BLaER1 treated with 17β-estradiol and CSF1 and Interleukin-3, amounts not matched to agents 10 nM and 100 nM (cell line): ENCODE measurements around the gene AFF1.

Experiments
- H3K27ac ChIP-seq, 11 experiments: shearing (Covaris generic); formaldehyde crosslinking; 2 replicates each; pipeline ENCODE4 v1.8.1; 2022
- H3K27me3 ChIP-seq, 11 experiments: shearing (Covaris generic); formaldehyde crosslinking; 2 replicates each; pipeline ENCODE4 v1.8.1; 2022
- H3K36me3 ChIP-seq, 11 experiments: shearing (Covaris generic); formaldehyde crosslinking; 2 replicates each; pipeline ENCODE4 v1.8.1; 2022
- H3K4me1 ChIP-seq, 10 experiments: shearing (Covaris generic); formaldehyde crosslinking; 2 replicates each; pipeline ENCODE4 v1.8.1; 2022
- H3K4me2 ChIP-seq, 11 experiments: shearing (Covaris generic); formaldehyde crosslinking; 2 replicates each; pipeline ENCODE4 v1.8.1; 2022
- H3K4me3 ChIP-seq, 10 experiments: shearing (Covaris generic); formaldehyde crosslinking; 2 replicates each; pipeline ENCODE4 v1.8.1; 2022
- H3K9ac ChIP-seq, 11 experiments: shearing (Covaris generic); formaldehyde crosslinking; 2 replicates each; pipeline ENCODE4 v1.8.1; 2022
- H3K9me3 ChIP-seq, 11 experiments: shearing (Covaris generic); formaldehyde crosslinking; replicated peaks in 1 of 11; 2 replicates each; pipeline ENCODE4 v1.8.1; 2022
- H4K20me1 ChIP-seq, 11 experiments: shearing (Covaris generic); formaldehyde crosslinking; 2 replicates each; pipeline ENCODE4 v1.8.1; 2022
- Cebpa-rat ChIP-seq, 11 experiments: shearing (Covaris generic); IDR thresholded peaks; 2 replicates each; pipeline ENCODE4 v1.8.1; 2022

The AFF1 gene

DNA sequence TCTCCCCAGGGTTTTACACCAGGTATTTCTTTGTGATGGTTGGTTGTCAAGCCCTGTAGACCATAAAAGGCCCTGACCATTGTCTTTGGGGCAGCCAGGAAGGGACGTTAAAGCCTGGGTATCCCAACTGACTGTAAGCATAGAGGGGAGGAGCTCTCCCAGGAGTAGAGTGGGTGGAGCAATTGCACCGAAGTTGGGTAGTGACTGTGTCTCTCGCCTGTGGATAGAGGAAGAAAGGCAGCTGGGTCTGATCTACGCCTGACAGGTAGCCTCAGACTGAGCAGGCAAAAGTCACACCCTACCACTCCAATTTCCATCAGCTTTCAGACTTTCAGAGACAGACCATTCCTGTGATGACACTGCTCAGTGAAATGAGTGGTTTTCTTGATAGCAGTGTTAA, 162.3 kb downstream of the AFF1 start:
- peak overlapping the region in 1 of 11 experiments; percentile 4; a peak in 1 of 22 replicates for H3K4me2 ChIP-seq
- no peaks in the 10 kb centered on the region for H3K27me3 ChIP-seq
- peaks cover 14 to 37% (median 21%) of the 10 kb centered on the region in 10 experiments for H3K4me1 ChIP-seq
- peak overlapping the region in 5 of 11 experiments; percentile 3 to 26 (median 11); a peak in 2 of 22 replicates for H3K27ac ChIP-seq
- TF ChIP-seq Cebpa-rat (IDR thresholded peaks at IDR 0.05): no peak
- no peak overlapping the region for H3K9ac ChIP-seq
- no peaks in the 10 kb centered on the region for H3K9me3 ChIP-seq
- H4K20me1 ChIP-seq: peaks cover 15 to 100% (median 61%) of the 10 kb centered on the region in 11 experiments; a peak in 21 of 22 replicates
- no peak overlapping the region for H3K4me3 ChIP-seq
- peaks cover 73 to 99% (median 90%) of the 10 kb centered on the region in 11 experiments for H3K36me3 ChIP-seq

DNA sequence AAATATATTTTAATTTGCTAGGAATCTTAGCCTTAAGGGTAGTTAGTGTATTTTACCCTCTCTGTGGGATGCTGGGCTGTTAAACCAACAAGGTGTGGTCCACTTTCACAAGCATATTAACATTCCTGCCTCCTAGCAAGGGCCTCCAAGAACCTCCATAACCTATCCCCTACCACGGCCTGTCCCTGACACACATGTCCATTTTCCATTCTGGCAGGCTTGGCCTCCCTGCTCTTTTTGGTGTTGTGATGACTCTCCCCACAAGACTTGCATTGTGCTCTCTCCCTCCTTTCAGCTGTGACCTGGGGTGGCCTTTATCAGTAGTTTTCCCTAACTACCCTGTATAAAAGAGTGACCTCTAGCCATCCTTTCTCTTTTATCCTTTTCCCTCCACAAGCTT, 165.4 kb downstream of the AFF1 start:
- Histone ChIP-seq H3K27ac (no peak overlapping the region), H4K20me1 (peaks cover 7 to 100% (median 48%) of the 10 kb centered on the region in 11 experiments; a peak in 19 of 22 replicates), H3K4me2 (no peak overlapping the region), H3K4me3 (no peak overlapping the region), H3K9me3 (no peaks in the 10 kb centered on the region), H3K36me3 (peaks cover 60 to 100% (median 84%) of the 10 kb centered on the region in 11 experiments), H3K9ac (no peak overlapping the region), H3K27me3 (no peaks in the 10 kb centered on the region), H3K4me1 (peaks cover 8 to 52% (median 19%) of the 10 kb centered on the region in 10 experiments; a peak in 16 of 20 replicates)
- TF ChIP-seq Cebpa-rat (IDR thresholded peaks at IDR 0.05): no peak

DNA sequence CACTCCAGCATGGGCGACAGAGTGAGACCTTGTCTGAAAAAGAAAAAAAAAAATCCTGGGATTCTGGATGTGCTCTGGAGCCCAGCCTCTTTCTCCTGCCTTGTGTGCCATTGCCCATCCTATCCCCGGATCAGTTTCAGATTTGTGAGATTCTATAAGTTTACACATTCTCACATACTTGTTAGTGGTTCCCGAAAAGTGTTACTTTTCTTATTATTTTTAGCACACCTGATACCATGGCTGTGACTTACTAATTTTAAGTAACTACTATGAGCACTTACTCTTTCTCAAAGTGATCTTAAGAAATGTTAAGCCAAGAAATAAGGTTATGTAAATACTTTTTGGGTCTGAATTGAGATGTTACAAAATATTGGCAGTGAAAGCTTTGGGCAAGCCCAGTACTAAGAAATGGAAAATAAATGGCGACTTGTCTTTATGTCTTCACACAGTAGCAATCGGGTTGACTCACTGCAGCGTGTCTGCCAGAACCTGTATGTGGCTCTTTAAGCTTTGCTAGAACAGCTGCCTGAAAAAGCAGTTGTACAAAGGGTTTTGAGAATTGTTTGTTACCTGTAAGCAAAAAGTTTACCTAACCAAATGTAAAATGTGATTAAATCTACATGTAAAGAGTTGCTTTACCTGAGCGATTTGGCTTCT, 166.9 kb downstream of the AFF1 start:
- Histone ChIP-seq H3K9me3 (no peaks in the 10 kb centered on the region), H4K20me1 (peaks cover 0 to 100% (median 36%) of the 10 kb centered on the region in 11 experiments; a peak in 19 of 22 replicates), H3K9ac (no peak overlapping the region), H3K27me3 (no peaks in the 10 kb centered on the region), H3K27ac (no peak overlapping the region), H3K4me2 (no peak overlapping the region), H3K4me3 (no peak overlapping the region), H3K36me3 (peaks cover 60 to 100% (median 85%) of the 10 kb centered on the region in 11 experiments), H3K4me1 (peaks cover 8 to 54% (median 19%) of the 10 kb centered on the region in 10 experiments; a peak in 16 of 20 replicates)
- TF ChIP-seq Cebpa-rat (IDR thresholded peaks at IDR 0.05): no peak

DNA sequence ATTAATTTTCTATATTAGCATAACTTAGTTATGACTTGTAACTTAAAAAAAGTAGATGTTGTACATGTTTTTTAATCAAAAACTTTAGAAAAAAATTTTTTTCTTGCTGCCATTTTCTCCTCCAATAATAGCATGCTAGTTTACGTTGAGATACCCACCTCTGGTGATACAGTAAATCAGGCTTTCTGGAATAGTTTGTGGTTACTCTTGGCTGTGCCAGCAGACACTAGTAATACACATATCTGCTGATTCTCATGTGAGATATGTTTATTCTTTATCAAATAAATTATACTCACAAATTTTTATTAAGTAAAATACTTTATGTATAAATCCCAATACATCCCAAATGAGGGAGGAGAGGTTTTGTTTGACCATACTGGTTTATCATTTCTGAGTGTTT, 168.3 kb downstream of the AFF1 start:
- H3K4me1 ChIP-seq: peaks cover 16 to 57% (median 28%) of the 10 kb centered on the region in 10 experiments
- peak overlapping the region in 1 of 11 experiments; percentile 51; a peak in 1 of 22 replicates for H3K9ac ChIP-seq
- peaks cover 0 to 100% (median 35%) of the 10 kb centered on the region in 11 experiments; a peak in 20 of 22 replicates for H4K20me1 ChIP-seq
- H3K4me2 ChIP-seq: peak overlapping the region in 8 of 11 experiments; percentile 3 to 85 (median 50); a peak in 11 of 22 replicates
- TF ChIP-seq Cebpa-rat (IDR thresholded peaks at IDR 0.05): no peak
- peaks cover 66 to 100% (median 84%) of the 10 kb centered on the region in 11 experiments for H3K36me3 ChIP-seq
- no peaks in the 10 kb centered on the region for H3K27me3 ChIP-seq
- H3K9me3 ChIP-seq: no peaks in the 10 kb centered on the region
- peak overlapping the region in 4 of 11 experiments; percentile 40 to 75 (median 62); a peak in 7 of 22 replicates for H3K27ac ChIP-seq
- no peak overlapping the region for H3K4me3 ChIP-seq

DNA sequence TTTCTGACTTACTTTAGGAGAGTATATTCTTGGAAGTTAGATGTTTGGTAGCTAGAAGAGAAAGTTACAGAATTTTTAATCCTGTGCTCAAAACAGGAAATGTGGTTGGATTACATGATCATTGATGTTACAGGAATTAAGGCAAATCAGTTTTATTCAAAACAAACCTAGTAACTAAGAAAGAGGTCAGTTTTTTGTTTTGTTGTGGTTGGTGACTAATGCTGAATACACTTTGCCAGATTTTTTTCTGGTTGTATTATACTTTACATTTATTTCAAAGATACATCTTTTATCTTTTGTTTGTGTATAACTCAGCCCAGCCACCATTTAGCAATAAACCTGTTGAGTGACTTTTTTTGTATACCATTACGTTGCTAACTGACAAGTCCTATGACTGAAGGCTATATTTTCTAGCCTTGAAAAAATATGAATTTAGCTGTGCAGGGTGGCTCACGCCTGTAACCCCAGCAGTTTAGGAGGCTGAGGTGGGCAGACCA, 168.9 kb downstream of the AFF1 start:
- Histone ChIP-seq H3K36me3 (peaks cover 66 to 100% (median 84%) of the 10 kb centered on the region in 11 experiments), H3K4me2 (peak overlapping the region in 8 of 11 experiments; percentile 3 to 85 (median 50); a peak in 15 of 22 replicates), H3K9ac (peak overlapping the region in 3 of 11 experiments; percentile 41 to 59 (median 51); a peak in 5 of 22 replicates), H3K27me3 (no peaks in the 10 kb centered on the region), H3K4me1 (peaks cover 20 to 63% (median 34%) of the 10 kb centered on the region in 10 experiments), H3K9me3 (no peaks in the 10 kb centered on the region), H3K4me3 (no peak overlapping the region), H3K27ac (peak overlapping the region in 5 of 11 experiments; percentile 40 to 75 (median 52); a peak in 9 of 22 replicates), H4K20me1 (peaks cover 0 to 100% (median 38%) of the 10 kb centered on the region in 11 experiments; a peak in 20 of 22 replicates)
- no peak for TF ChIP-seq Cebpa-rat (IDR thresholded peaks at IDR 0.05)

DNA sequence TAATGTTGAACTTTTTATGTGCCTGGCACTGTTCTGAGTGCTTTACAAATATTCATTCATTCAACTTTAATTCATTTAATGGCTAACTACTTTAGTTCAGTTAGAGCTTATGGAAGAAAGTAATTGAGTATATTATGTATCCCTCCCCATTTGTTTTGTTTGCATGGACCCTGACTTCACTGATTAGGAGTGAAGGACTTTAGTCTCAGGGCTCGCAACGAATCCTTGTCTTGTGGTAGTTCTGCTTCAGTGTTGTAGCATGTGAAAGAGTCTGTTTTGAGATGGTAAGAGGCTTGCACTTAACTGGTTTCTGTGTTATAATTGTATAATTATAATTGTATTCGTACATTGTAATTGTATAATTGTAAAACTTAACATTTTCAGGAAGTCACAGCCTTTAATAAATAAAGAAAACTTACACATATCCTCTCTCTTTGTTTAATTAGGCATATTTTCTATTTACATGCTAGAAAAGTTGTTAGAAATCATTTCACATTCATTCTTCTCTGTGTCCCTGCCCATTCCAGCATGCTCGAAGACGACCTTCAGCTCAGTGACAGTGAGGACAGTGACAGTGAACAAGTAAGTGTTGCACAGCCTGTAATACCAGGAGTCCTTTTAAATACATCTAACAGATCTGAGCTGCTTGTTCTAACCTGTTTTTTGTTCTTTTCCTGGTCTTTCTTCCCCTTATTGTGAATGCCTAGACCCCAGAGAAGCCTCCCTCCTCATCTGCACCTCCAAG, 170.5 kb downstream of the AFF1 start:
- H3K4me3 ChIP-seq: no peak overlapping the region
- no peak overlapping the region for H3K9ac ChIP-seq
- H3K4me2 ChIP-seq: no peak overlapping the region
- no peak for TF ChIP-seq Cebpa-rat (IDR thresholded peaks at IDR 0.05)
- no peak overlapping the region for H3K27ac ChIP-seq
- H3K36me3 ChIP-seq: peaks cover 66 to 100% (median 81%) of the 10 kb centered on the region in 11 experiments
- H3K9me3 ChIP-seq: no peaks in the 10 kb centered on the region
- peaks cover 20 to 69% (median 34%) of the 10 kb centered on the region in 10 experiments for H3K4me1 ChIP-seq
- peaks cover 0 to 100% (median 28%) of the 10 kb centered on the region in 11 experiments; a peak in 18 of 22 replicates for H4K20me1 ChIP-seq
- no peaks in the 10 kb centered on the region for H3K27me3 ChIP-seq

DNA sequence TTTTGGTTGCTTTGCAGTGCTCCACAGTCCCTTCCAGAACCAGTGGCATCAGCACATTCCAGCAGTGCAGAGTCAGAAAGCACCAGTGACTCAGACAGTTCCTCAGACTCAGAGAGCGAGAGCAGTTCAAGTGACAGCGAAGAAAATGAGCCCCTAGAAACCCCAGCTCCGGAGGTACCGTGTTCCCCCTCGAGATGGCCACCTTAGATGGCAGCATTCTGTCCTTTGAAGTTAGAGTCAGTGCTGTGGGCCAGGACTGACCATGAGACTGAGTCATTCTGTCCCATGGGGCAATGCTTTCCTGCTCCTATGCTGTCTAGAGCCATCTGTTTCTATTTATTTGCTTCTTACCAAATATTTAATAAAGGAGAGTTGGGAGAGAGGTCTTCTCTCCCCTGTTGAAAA, 173.3 kb downstream of the AFF1 start:
- peaks cover 18 to 61% (median 32%) of the 10 kb centered on the region in 10 experiments for H3K4me1 ChIP-seq
- H4K20me1 ChIP-seq: peaks cover 0 to 95% (median 18%) of the 10 kb centered on the region in 11 experiments; a peak in 16 of 22 replicates
- H3K36me3 ChIP-seq: peaks cover 73 to 99% (median 85%) of the 10 kb centered on the region in 11 experiments
- TF ChIP-seq Cebpa-rat (IDR thresholded peaks at IDR 0.05): no peak
- no peaks in the 10 kb centered on the region for H3K27me3 ChIP-seq
- H3K4me2 ChIP-seq: peak overlapping the region in 10 of 11 experiments; percentile 24 to 73 (median 42); a peak in 18 of 22 replicates
- H3K4me3 ChIP-seq: no peak overlapping the region
- H3K27ac ChIP-seq: peak overlapping the region in 8 of 11 experiments; percentile 2 to 38 (median 11); a peak in 8 of 22 replicates
- no peak overlapping the region; a peak in 1 of 22 replicates for H3K9ac ChIP-seq
- H3K9me3 ChIP-seq: no peaks in the 10 kb centered on the region

DNA sequence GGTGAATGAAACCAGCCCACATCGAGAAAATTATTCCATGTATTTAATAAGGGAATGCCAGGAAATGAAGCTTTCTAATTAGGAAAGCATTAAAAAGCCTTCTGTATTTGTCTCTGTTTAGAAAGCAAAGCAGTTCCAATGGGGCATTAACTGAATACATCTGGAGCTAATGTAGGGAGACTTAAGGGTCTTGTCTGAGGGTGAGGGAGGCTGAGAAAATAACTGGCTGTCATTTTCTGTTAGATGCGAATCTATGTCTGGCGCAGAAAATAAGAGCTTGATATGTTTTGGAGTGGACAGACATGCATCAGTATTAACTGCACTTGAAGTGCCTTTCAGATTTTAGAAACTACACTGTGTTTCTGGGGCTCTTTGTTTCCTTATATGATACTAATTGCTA, 174.3 kb downstream of the AFF1 start:
- Histone ChIP-seq H3K27ac (peak overlapping the region in 1 of 11 experiments; percentile 38; a peak in 1 of 22 replicates), H3K4me1 (peaks cover 12 to 51% (median 22%) of the 10 kb centered on the region in 10 experiments), H3K4me3 (no peak overlapping the region), H3K4me2 (no peak overlapping the region), H4K20me1 (peaks cover 0 to 95% (median 11%) of the 10 kb centered on the region in 11 experiments; a peak in 14 of 22 replicates), H3K27me3 (no peaks in the 10 kb centered on the region), H3K36me3 (peaks cover 82 to 99% (median 92%) of the 10 kb centered on the region in 11 experiments), H3K9ac (no peak overlapping the region), H3K9me3 (no peaks in the 10 kb centered on the region)
- TF ChIP-seq Cebpa-rat (IDR thresholded peaks at IDR 0.05): no peak
